Pulmonary artery endothelial cell (primary cell): ENCODE measurements around the gene SYNJ1. TPM values are rescaled to one million over a fixed set of nuclear protein-coding genes. Genes with fewer than 3 reads are reported as not detected.
"Not testable (repeated sequence)": the region's sequence is repeated elsewhere in the genome, so short reads cannot be mapped to it uniquely, and the experiment has no call there.

Experiments used
- DNase-seq: peaks from one replicate; pipeline ENCODE4 v3.0.0-alpha.2; 2011; ENCODE audit warnings: low read depth, low spot score
- total RNA-seq: library from RNA; depleted of rRNA; stranded (reverse); fragments of >200 nt; gene quantifications from 2 replicates; pipeline ENCODE4 v1.2.3, GENCODE V29; 2014

SYNJ1 gene
- total RNA-seq, 1 donor from 2014 or later: 6.3 TPM

GRCh38 chr21:32613436-32614043, 114.3 kb downstream of the SYNJ1 start:
- DNase-seq: no peak

DNA sequence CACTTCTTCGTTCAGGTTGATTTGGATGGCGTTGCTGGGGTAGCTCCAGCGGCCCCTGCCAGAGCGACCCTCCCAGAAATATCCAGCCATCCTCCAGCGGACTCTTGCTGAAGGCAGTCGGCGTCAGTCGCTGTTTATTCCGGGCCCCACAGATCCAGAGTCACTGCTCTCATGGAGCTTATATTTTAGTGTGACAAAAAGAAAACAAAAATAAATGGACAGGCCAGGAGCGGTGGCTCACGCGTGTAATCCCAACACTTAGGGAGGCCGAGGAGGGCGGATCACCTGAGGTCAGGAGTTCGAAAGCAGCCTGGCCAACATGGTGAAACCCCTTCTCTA, 114.8 kb downstream of the SYNJ1 start:
- DNase-seq: no peak

GRCh38 chr21:32612075-32612998, 115.5 kb downstream of the SYNJ1 start, which contains the start of gene CFAP298:
TSS of gene CFAP298 (minus strand) at chr21:32612377. CDS start at chr21:32612243, 134 bp downstream.
- DNase-seq: peak; percentile 86

GRCh38 chr21:32611471-32611997, 116.3 kb downstream of the SYNJ1 start:
- DNase-seq: no peak

DNA sequence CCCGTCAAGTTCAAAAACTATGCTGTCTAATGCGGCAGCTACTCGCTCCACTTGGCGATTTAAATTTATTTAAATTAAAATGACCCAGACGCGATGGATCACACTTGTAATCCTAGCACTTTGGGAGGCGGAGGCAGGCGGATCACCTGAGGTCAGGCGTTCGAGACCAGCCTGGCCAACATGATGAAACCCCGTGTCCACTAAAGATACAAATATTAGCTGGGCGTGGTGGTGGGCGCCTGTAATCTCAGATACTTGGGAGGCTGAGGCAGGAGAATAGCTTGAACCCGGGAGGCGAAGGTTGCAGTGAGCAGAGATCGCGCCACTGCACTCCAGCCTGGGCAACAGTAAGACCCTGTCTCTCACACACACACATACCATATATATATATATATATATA, 116.9 kb downstream of the SYNJ1 start:
- not testable (repeated sequence) for DNase-seq

DNA sequence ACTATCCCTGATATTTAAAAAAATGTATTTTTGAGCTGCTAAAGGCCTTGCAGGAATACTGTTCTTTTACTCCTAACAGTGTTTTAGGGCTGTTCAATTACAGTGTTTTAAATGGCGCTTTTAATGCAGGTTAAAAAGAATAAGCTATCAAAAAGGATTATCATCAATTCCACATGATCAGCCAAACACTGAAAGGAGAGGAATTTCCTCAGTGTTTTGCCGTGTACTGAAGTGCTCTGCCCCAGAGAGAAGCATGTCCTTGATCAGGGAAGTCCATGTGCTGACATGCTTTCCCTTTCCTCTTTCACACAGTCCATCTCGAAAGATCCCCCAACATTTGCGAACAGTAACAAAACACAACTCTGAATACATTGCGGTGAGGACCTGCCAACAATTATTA, 119.0 kb downstream of the SYNJ1 start:
- DNase-seq: no peak

- DNase-seq: no peak
Measured at GRCh38 chr21:32605469-32605868, 122.3 kb downstream of the SYNJ1 start.

GRCh38 chr21:32604464-32604863, 123.3 kb downstream of the SYNJ1 start:
- no peak for DNase-seq

- no peak for DNase-seq
Measured at GRCh38 chr21:32603131-32603530, 124.7 kb downstream of the SYNJ1 start.

GRCh38 chr21:32602099-32602498, 125.7 kb downstream of the SYNJ1 start:
- no peak for DNase-seq

DNA sequence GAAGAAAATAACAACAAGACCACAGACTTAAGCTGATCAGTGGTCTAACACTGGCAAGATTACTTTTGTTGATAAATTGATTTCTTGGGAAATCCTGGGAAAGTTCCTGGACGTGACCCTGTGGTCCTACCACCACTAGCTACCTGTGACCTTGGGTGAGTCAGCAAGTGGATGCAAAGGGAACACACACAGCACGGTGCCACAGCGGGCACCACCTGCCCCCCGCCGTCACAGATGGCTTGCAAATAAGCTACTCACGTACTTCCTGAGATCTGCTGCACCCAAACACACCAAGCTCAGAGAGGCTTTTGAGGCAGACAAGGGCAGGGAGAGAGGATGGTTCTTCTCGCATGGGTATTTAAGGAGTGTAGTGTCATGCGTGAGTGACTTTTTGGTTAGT, 128.3 kb downstream of the SYNJ1 start:
- no peak for DNase-seq

GRCh38 chr21:32599091-32599490, 128.7 kb downstream of the SYNJ1 start:
- no peak for DNase-seq

GRCh38 chr21:32597205-32597604, 130.6 kb downstream of the SYNJ1 start:
- DNase-seq: peak; percentile 66

- DNase-seq: no peak
Measured at GRCh38 chr21:32595431-32595830, 132.4 kb downstream of the SYNJ1 start.

DNA sequence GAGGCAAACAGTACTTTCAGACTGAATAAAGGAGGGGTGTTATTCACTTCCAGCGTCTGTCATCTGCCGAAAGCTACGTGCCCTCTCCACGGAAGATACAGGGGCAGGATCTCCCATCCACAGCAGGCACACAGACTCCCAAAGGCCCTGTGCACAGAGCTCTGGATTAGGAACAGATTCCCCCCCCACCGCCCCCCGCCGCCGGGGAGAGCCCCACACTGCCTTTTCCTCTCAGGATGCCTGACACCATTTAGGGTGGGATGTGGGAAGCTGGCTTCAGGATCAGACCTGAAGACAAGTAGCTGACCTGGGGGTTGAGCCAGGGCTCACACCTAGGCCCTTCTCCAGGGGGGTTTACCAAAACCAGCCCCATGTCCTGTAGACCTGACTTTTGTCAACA, 134.1 kb downstream of the SYNJ1 start:
- no peak for DNase-seq

GRCh38 chr21:32592929-32593502, 134.8 kb downstream of the SYNJ1 start:
- no peak for DNase-seq

DNA sequence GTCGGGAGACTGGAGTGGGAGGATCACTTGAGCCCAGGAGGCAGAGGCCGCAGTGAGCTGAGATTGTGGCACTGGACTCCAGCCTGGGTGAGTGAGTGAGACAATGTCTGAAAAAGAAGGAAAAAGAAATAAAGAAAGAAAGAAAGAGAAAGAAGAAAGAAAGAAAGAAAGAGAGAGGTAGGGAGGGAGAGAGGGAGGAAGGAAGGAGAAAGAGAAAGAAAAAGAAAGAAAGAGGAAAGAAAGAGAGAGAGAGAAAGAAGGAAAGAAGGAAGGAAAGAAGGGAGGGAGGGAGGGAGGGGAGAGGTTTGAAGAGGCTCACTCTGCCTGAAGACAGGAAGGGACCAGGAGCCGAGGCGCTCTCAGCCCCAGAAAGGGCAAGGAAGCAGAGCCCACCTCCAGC, 137.7 kb downstream of the SYNJ1 start:
- no peak for DNase-seq

GRCh38 chr21:32587651-32588050, 140.2 kb downstream of the SYNJ1 start:
- DNase-seq: no peak

- DNase-seq: no peak
Measured at GRCh38 chr21:32587120-32587519, 140.7 kb downstream of the SYNJ1 start.

- no peak for DNase-seq
Measured at GRCh38 chr21:32585970-32586369, 141.8 kb downstream of the SYNJ1 start.

GRCh38 chr21:32585042-32585710, 142.6 kb downstream of the SYNJ1 start, which contains the start of gene TCP10L:
TSS of gene TCP10L (minus strand) at chr21:32585523. CDS start at chr21:32584304, 1,219 bp downstream.
- no peak for DNase-seq

DNA sequence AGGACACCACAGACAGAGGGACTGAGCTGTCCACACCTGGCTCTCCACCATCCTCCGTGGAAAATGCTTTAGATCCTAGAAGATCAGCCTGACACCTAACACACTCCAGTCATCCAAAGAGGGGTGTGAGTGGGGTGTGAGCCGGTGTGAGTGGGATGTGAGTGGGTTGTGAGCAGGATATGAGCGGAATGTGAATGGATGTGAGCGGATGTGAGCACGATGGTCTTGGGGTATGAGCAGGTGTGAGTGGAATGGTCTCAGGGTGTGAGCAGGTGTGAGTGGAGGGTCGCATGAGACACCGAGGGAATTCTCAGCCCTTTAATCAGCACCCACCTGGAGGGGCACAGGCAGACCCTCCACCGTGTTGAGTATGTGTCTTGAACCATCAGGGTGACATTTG, 143.3 kb downstream of the SYNJ1 start:
- DNase-seq: no peak
